HG02588 (cell line): ENCODE results near the gene ZNF432.
A peak's percentile ranks its signal among the peaks of the same experiment; 100 is the strongest.
"Not testable (repeated sequence)": the region's sequence is repeated elsewhere in the genome, so short reads cannot be mapped to it uniquely, and the experiment has no call there.

Experiments
- ATAC-seq: cut with Tn5 transposase; IDR thresholded peaks from one replicate; pipeline ENCODE4 v1.9.1; 2021; ENCODE audit warnings: mild to moderate bottlenecking, moderate library complexity; ENCODE audit not compliant: unreplicated experiment

The ZNF432 gene

DNA sequence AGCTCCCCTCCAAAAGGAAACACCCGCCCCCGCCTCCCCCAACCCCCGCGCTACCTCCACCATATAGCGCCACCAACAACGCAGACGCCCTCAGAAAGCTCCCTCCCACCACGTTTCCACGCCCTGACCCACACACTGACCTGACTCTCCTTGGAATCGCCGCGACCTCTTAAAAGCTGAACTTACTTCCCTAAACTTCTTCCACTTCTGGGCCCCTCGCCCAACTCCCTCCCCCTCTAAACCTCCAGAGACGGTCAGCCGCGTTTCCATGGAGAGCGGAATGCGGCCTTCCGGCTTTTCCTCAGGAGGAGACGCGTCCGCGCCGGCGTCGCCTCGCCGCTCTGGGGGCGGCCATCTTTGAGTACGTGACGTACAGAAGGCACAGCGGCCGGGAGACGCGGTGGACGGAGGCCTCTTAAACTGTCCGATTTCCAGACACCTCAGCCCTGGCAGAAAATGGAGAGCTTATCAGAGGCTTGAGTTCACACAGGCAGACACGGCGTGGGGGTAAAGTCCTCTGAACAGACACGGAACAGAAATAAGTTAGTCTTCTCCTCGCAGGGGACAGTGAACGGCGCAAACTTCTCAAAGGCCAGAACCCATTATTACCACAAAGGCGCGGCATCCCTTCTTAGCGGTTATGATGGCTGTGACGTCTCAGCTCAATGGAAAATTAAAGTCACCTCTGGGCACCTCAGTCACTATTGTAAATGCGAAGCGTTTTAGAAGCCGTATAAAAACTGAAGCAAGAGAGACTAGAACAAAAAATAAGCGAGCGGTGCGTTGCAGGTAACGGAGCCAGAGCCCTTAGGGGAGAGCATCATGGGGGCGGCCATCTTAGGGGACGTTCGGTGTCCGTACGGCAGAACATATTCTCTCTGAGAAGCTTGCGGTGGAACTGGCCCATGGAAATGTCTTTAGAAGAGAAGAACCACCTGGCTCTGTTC, at the start of gene ZNF432:
TSS of gene ZNF432 (minus strand) at position 284 of the 947 bp plus-strand sequence. CDS start 1,970 bp downstream, outside the sequence.
- ATAC-seq: peak; percentile 91

DNA sequence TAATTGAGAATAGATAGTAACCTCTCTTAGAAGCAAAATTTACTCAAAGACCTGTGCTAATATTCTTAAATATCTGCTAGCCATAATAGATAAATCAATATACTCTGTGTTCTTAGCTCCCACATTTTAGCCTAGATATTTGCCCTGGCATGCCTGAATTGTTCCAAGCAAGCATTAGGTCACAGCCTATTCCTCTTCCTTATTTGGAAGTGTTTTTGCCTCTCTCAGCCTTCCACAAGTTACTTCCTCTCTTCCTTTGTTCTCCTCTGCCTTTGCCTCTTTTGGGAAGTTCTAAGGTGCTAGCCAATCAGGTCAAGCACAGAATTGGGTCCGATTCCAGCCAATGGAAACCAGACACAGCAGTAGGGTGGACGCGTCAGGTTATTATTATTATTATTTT, 47.8 kb upstream of the ZNF432 start:
- ATAC-seq: not testable (repeated sequence)

DNA sequence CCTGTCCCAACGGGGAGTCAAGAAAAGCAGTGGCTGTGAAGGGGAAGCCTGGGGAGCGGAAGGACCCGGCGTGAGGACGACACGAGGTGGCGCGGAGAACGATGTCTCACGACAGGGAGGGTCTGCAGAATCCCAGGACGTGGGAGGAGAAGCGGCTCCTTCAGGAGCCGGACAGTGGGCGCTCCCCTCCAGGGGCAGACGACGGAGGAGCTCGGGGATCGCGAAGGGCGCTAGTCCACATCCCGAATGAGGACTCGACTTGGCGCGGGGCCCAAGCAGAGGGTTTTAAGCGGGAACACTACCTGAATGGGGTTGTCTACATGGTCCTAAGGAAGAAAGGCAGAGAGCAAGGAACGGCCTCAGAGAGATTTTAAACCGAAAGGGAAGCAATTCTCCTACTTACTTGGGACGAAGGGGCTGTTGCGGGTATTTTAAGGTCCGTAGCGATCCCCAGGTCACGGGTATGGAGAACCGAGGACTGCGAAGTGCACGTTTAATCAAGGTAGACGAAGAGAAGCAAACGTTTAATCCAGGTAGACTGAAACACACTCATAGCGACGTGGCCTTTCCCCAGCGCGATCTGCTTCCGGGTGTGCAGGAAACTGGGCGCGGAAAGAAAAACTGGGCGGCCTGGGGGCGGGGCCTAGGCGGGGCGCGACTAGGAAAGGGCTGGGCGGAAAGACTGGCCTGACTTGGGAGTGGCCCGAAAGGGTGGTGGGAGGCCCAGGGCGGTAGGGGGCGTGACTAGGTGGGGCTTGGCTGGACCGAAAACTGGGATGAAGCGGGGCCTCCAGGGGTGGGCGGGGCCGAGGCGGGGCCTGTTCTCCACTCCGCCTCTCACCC, 46.8 kb upstream of the ZNF432 start, which contains the start of gene ZNF841:
TSS of gene ZNF841 (minus strand) at position 594 of the 843 bp plus-strand sequence. CDS start 10,964 bp downstream, outside the sequence.
- peak; percentile 91 for ATAC-seq

DNA sequence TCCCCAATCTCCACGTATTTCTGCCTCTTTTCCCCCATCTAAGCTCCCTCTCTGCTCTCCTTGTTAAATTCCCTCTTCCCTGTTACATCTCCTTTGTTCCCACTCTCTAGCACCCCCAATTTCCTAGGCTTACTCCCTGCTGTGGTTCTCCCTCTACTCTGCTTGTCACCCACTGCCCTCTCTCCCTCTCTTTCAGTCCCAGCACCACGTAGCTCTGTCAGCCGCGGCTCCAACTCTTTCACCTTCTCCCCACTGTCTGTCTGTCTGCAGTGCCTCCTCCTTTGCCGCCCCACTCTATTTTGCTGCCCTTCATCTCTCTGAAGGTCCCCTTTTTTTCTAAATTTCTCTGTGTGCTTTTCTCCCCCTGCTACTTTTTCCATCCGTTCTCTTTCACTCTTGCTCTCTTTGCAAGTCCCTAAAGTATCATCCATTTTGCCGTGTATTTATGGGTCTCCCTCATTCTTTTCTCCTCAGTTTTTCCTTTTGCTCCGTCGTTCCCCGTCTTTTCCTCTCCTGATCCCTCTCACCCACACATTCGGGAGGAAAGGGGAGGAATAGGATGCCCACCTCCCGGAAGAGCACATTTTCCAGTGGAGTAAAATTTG, 46.0 kb upstream of the ZNF432 start:
- no peak for ATAC-seq

DNA sequence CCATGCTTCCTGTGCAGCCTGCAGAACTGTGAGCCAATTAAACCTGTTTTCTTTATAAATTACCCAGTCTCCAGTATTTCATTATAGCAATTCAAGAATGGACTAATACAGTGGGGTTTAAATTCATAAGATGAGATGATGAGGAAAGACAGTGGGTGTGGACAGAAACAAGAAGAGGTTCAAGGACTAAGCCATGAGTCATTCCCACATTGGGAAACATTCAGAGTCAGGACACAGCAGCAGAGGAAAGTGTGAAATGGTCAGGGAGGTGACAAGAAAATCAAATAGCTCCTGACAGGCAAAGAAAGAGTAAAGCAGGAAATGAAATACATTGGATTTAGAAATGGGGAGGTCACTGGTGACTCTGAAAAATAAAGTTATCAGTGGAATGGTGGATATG, 37.8 kb upstream of the ZNF432 start:
- ATAC-seq: no peak

DNA sequence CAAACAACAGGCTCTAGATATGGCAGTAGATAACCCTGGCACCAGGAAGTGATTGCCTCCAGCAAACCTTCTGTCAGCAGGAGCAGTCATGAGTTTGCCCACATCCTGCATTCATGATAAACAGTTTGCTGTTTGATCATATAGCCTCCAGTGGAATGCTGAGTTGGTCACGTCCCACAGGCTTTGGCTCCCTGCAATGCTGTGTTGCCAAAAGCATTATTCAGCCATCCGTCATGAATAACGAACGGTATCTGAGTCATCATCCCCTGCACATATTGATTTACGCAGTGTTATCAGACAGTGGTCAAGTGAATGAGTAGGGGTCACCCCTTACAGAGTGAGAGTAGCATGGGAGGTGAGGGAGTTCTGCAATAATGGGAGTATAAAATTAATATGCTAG, 21.9 kb upstream of the ZNF432 start:
- no peak for ATAC-seq

DNA sequence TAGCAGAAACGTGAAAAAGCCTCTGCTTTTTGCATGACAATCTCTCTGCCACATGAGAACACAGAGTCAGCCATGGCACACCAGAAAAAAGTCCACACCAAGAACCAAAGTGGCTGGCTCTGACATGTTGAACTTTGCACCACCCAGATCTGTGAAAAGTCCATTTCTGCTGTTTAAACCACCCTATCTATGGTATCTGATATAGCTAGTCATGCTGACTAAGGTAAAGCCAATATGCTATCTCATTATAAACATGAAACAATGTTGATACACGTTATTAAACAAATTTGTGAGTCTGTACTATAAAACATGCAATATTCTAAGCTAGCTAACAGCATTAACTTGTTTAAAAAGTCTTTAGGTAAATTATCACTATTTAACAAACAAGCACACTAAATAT, 21.0 kb upstream of the ZNF432 start:
- ATAC-seq: no peak

DNA sequence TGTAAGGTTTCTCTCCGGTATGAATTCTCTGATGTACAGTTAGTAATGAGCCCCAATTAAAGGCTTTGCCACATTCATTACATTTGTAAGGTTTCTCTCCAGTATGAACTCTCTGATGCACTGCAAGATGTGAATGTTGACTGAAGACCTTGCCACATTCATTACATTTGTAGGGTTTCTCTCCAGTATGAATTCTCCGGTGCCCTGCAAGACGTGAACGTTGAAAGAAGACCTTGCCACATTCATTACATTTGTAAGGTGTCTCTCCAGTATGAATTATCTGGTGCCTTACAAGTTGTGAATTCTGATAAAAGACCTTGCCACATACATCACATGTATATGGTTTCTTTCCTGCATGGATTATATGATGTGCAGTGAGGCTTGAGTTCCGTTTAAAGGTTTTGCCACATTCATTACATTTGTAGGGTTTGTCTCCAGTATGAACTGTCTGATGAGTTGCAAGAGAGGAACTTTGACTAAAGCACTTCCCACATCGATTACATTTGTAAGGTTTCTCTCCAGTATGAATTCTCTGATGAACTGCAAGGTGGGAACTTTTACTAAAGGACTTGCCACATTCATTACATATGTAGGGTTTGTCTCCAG, 17.7 kb upstream of the ZNF432 start:
- no peak for ATAC-seq

DNA sequence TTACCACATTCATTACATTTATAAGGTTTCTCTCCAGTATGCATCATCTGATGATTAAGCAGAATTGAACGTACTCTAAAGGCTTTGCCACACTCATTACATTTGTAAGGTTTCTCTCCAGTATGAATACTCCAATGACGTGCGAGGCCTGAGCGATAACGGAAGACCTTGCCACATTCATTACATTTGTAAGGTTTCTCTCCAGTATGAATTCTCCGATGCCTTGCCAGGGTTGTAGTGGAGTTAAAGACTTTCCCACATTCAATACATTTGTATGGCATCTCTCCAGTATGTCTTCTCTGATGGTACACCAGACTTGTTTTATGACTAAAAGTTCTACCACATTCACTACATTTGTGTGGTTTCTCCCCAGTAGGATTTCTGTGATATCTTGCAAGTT, 16.8 kb upstream of the ZNF432 start:
- ATAC-seq: no peak

DNA sequence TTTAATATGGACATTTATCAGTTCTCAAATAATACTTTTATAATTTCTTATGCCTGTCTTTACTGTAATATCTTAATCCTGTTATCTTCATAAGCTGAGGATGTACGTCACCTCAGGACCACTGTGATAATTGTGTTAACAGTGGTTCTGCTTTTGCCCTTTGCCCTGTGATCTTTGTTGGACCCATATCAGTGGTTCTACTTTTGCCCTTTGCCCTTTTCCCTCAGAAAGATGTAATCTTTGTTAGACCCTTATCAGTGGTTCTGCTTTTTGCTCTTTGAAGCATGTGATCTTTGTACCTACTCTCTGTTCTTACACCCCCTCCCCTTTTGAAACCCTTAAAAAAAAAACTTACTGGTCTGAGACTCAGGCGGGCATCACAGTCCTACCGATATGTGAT, 7.8 kb upstream of the ZNF432 start:
- not testable (repeated sequence) for ATAC-seq

DNA sequence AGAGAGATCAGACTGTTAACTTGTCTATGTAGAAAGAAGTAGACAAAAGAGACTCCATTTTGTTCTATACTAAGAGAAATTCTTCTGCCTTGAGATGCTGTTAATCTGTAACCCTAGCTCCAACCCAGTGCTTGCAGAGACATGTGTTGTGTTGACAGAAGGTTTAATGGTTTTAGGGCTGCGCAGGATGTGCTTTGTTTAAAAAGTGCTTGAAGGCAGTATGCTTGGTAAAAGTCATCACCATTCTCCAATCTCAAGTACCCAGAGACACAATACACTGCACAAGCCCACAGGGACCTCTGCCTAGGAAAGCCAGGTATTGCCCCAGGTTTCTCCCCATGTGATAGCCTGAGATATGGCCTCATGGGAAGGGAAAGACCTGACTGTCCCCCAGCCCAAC, 3.1 kb upstream of the ZNF432 start:
- ATAC-seq: not testable (repeated sequence)

DNA sequence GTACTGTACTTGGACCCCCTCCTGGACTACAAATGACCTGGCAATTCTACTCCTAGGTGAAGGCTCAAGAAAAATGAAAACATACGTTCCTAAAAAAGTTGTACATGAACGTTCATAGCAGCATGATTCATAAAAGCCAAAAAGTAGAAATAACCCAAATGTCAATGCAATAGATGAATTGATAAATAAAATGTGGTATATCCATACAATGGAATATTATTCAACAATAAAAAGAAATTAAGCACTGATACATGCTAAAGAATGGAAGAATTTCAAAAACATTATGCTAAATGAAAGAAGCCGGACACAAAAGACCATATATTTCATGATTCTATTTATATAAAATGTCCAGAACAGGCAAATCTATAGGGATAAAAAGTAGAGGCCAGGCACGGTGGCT, 9.5 kb downstream of the ZNF432 start:
- ATAC-seq: no peak

DNA sequence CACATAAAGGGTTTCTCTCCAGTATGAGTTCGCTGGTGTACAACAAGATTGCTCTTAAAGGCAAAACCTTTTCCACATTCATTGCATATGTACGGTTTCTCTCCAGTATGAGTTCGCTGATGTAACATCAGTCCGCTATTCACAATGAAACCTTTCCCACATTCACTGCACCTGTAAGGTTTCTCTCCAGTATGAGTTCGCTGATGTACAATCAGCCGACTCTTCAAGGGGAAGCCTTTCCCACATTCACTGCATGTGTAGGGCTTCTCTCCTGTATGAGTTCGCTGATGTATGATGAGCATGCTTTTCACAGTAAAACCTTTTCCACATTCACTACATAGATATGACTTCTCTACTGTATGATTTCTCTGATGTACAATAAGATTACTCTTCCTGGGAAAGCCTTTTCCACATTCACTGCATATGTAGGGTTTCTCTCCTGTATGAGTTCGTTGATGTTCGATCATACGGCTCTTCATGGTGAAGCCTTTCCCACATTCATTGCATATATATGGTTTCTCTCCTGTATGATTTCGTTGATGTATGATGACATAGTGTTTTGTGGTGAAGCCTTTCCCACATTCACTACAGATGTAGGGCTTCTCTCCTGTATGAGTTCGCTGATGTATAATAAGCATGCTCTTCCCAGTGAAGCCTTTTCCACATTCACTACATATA, 14.4 kb downstream of the ZNF432 start:
- no peak for ATAC-seq

DNA sequence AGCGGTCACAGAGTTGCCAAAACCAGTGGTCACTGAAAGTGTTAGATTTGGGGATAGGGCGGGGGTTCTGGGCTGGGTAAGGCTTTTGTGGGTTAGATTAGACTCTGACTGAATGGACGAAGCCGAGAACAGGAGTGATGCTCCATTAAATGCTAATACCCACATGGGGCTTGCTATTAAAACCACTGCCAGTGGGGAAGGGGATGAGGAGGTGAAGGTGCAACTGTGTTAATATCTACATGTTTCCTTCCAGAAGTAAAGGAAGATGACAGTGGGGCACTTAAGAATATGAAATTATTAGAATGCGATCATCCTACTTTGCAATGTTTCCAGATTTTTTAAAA, 19.9 kb downstream of the ZNF432 start:
- ATAC-seq: peak; percentile 21

DNA sequence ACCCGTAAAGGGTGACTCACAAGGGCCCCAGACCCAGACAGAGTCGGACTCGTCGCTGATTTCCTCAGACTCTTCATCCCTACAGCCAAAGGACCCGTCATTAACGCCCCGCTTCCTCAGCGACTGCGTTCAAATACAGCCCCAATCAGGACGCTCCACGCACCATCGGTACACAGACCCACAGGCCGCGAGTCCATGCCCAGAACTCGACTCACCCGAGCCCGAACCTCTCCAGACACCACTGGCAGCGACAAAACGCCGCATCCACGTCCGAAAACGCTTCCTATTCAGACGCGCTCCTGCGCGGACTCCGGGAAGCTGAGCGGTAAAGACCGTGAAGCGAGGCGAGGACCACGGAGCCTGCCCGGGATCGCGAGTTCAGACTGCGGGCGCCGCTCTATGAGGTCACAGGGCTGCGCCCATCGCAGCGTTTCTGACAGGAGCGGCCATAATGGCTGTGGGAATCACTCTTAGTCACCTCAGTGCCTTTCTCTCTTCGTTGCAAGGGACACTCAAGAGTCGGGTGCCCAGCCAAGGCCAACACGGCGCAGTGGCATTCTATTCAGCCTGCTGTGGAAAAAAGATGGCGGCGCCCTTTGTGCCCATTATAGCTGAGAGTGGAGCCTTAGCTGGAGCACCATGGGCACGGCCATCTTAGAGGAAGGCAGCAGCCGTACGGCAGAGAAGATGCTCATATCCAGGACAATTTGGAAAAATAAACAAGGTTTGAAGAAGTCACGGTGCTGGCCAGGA, 20.4 kb downstream of the ZNF432 start, which contains the start of gene ZNF614:
TSS of gene ZNF614 (minus strand) at position 353 of the 753 bp plus-strand sequence. CDS start 2,634 bp downstream, outside the sequence.
- ATAC-seq: peak; percentile 83

DNA sequence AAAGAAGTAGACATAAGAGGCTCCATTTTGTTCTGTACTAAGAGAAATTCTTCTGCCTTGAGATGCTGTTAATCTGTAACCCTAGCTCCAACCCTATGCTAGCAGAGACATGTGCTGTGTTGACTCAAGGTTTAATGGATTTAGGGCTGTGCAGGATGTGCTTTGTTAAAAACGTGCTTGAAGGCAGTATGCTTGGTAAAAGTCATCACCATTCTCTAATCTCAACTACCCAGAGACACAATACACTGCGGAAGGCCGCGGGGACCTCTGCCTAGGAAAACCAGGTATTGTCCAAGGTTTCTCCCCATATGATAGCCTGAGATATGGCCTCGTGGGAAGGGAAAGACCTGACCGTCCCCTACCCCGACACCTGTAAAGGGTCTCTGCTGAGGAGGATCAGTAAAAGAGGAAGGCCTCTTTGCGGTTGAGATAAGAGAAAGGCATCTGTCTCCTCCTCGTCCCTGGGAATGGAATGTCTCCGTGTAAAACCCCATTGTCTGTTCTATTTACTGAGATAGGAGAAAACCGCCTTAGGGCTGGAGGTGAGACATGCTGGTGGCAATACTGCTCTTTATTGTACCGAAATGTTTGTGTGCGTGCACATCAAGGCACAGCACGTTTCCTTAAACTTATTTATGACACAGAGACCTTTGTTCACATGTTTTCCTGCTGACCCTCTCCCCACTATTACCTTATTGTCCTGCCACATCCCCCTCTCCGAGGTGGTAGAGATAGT, 22.2 kb downstream of the ZNF432 start:
- not testable (repeated sequence) for ATAC-seq

DNA sequence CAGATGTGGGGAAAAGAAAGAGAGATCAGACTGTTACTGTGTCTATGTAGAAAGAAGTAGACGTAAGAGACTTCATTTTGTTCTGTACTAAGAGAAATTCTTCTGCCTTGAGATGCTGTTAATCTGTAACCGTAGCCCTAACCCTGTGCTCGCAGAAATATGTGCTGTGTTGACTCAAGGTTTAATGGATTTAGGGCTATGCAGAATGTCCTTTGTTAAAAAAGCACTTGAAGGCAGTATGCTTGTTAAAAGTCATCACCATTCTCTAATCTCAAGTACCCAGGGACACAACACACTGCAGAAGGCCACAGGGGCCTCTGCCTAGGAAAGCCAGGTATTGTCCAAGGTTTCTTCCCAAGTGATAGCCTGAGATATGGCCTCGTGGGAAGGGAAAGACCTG, 24.2 kb downstream of the ZNF432 start:
- ATAC-seq: not testable (repeated sequence)

DNA sequence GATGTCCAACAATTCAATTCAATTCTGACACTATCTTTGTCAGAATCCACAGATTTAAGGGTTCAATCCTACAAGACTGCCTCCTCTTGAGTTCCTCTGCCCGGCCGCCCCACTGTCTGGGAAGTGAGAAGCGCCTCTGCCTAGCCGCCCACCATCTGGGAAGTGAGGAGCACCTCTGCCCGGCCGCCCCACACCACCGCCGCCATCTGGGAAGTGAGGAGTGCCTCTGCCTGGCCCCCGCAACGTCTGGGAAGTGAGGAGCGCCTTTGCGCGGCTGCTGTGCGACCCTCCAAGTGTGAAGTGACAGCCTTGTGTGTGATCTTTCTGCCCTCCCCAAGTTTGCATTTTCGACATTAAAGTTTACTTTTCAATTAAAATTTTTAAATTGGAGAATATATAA, 26.4 kb downstream of the ZNF432 start:
- no peak for ATAC-seq

DNA sequence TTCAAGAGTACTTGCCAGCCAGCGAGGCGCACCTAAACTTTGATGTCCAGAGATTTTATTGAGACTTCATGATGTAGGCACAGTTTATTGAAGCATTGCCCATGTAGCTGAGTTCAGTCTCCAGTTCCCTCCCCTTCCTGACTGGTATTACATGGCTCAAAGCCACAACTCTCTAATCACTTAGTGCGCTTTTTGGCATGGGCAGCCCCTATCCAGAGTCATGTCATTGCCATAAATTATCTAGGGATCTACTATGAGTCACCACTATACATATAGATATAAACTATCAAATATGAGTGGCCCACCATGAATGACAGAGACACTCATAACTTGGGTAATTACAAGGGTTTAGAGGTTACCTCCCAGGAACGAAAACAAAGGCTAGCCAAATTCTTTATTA, 28.1 kb downstream of the ZNF432 start:
- no peak for ATAC-seq
